Heart right ventricle (tissue), 16 donors: ENCODE data around the gene PLLP. TPM values are rescaled to one million over a fixed set of nuclear protein-coding genes. Genes with fewer than 3 reads are reported as not detected.

Experiments used
- ATAC-seq, 8 donors: fragments of 200-7000 bp; cut with Tn5 transposase; one replicate each; pipeline ENCODE4 v1.9.1; 2020; ENCODE audit warnings: mild to moderate bottlenecking in 8 of 8, moderate library complexity in 8 of 8, moderate number of reproducible peaks in 1 of 8
- DNase-seq, 2 donors: peaks; one replicate each; pipeline ENCODE4 v3.0.0-alpha.2; 2020
- H3K27ac ChIP-seq, 10 donors: fragments of 200-600 bp; sonication (generic) in 2 of 10; one replicate each; pipeline versions ENCODE4 v1.5.0 to v1.8.0; 2020 to 2022; ENCODE audit warnings: mild to moderate bottlenecking in 3 of 10
- H3K27me3 ChIP-seq, 7 donors: fragments of 200-600 bp; one replicate each; pipeline ENCODE4 v1.8.0; 2021 to 2022; ENCODE audit warnings: mild to moderate bottlenecking in 2 of 7
- H3K36me3 ChIP-seq, 9 donors: fragments of 200-600 bp; sonication (generic) in 1 of 9; one replicate each; pipeline versions ENCODE4 v1.5.0 to v1.8.0; 2020 to 2022; ENCODE audit warnings: mild to moderate bottlenecking in 2 of 9
- H3K4me1 ChIP-seq, 9 donors: fragments of 200-600 bp; sonication (generic) in 1 of 9; one replicate each; pipeline versions ENCODE4 v1.5.0 to v1.8.0; 2020 to 2022; ENCODE audit warnings: mild to moderate bottlenecking in 4 of 9
- H3K4me3 ChIP-seq, 10 donors: fragments of 200-600 bp; sonication (generic) in 2 of 10; one replicate each; pipeline versions ENCODE4 v1.5.0 to v1.8.0; 2020 to 2022; ENCODE audit warnings: mild to moderate bottlenecking in 7 of 10, moderate library complexity in 2 of 10
- H3K9me3 ChIP-seq, 11 donors: fragments of 200-600 bp in 10 of 11; sonication (generic) in 2 of 11; one replicate each; pipeline versions ENCODE4 v1.5.0 to v1.8.0; 2013 to 2022; ENCODE audit warnings: mild to moderate bottlenecking in 2 of 11, control low read depth in 1 of 11, moderate library complexity in 1 of 11
- WGBS, 2 donors: extraction: QIAGEN DNeasy Blood & Tissue Kit; methylation state at CpG; one replicate each; pipeline ENCODE4 v1.1.7; 2013; ENCODE audit warnings: inconsistent platforms in 1 of 2; 5-methylcytosine and 5-hydroxymethylcytosine counted together
- intact Hi-C, 10 donors: fragments of 100-400 bp; cut with DNase I; formaldehyde crosslinking; loops; one replicate each; pipeline versions ENCODE4 v1.11.1 to v1.14.2; 2022
- polyA plus RNA-seq, 2 donors: library from polyadenylated mRNA; stranded (reverse); fragments of 200-250 nt; gene quantifications; one replicate each; pipeline ENCODE4 v1.2.3, GENCODE V29; 2013
- total RNA-seq, 10 donors: library from RNA; stranded (reverse); fragmentation: NEBNext Ultra II Directional in 3 of 10; extraction: Animal tissue kit (Norgen Biotek cat#: 25700) in 3 of 10; gene quantifications; one replicate each; pipeline versions ENCODE4 v1.2.1 to v1.2.4, GENCODE V29; 2021 to 2023
- TF ChIP-seq, protein P1 (sequence below), 9 donors: fragments of 200-600 bp; sonication (generic) in 2 of 9; IDR thresholded peaks; one replicate each; pipeline versions ENCODE4 v1.5.0 to v1.8.0; 2021 to 2022; ENCODE audit warnings: antibody characterized with exemption in 9 of 9, mild to moderate bottlenecking in 5 of 9, moderate library complexity in 1 of 9
- donor health status: Arrhythmogenic right ventricular cardiomyopathy.
- donor health status: ischemic (EF 13 %, LVEDD 7.1; RV severe dilation, severe dysfunction).
- donor health status: healthy with polysubstance abuse.
- donor health status: DM: no; HTN: yes; CAD: no.
- donor health status: DM: no; HTN: no; CAD: no.
- donor health status: ischemic (EF 25% LVEDD 6.9; RV normal size, moderate dysfunction).
- donor health status: ischemic (EF 25% LVEDD 5.7; RV mildly dilated, moderate dysfunction).
- donor health status: healthy.
- donor health status: DM: yes; HTN: yes; CAD: no.
- donor health status: Ischemic cardiomyopathy.
- donor health status: ischemic (EF 35%, LVEDD 5.7; RV mildly dilated, moderate dysfunction).
- donor health status: nonischemic (EF 11% LVEDD 7.7; RV severe dilation, severe dysfunction).
- donor health status: DM: yes; HTN: yes; CAD: no.
- donor health status: PGD.
- donor health status: ischemic (EF 29% LVEDD 5.4; RV normal size, mild dysfunction).
- donor health status: nonischemic (EF 23%, LVEDD 6.1; RV moderate dilation, normal function).

The PLLP gene
- total and polyA plus RNA-seq, 12 donors = 1.7 to 10.6 (median 2.4) TPM

DNA sequence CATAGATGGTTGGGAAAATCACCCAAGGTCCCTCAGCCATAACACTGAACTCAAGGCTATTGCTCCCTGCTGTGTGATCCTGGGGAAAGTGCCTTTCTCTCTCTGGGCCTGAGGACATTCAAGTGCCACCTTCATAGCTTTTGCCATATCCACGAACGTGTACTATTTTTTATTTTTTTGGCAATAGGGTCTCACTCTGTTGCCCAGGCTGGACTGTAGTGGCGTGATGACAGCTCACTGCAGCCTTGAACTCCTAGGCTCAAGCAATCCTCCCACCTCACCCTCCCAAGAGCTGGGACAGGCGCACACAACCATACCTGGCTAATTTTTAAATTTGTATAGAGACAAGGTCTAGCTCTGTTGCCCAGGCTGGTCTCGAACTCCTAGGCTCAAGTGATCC, 10.6 kb downstream of the PLLP start:
- no peak for DNase-seq
- no peaks in the 10 kb centered on the region for H3K9me3 ChIP-seq
- 90 to 96% methylated on average over 5 of the region's 5 CpGs for WGBS, 2 donors
- ATAC-seq = no peak
- no peak overlapping the region for H3K27ac ChIP-seq
- H3K27me3 ChIP-seq = no peaks in the 10 kb centered on the region
- H3K4me3 ChIP-seq = no peak overlapping the region
- H3K4me1 ChIP-seq = peaks cover 4 to 31% (median 13%) of the 10 kb centered on the region in 9 donors
- H3K36me3 ChIP-seq = no peaks in the 10 kb centered on the region
- TF ChIP-seq, protein P1, sequence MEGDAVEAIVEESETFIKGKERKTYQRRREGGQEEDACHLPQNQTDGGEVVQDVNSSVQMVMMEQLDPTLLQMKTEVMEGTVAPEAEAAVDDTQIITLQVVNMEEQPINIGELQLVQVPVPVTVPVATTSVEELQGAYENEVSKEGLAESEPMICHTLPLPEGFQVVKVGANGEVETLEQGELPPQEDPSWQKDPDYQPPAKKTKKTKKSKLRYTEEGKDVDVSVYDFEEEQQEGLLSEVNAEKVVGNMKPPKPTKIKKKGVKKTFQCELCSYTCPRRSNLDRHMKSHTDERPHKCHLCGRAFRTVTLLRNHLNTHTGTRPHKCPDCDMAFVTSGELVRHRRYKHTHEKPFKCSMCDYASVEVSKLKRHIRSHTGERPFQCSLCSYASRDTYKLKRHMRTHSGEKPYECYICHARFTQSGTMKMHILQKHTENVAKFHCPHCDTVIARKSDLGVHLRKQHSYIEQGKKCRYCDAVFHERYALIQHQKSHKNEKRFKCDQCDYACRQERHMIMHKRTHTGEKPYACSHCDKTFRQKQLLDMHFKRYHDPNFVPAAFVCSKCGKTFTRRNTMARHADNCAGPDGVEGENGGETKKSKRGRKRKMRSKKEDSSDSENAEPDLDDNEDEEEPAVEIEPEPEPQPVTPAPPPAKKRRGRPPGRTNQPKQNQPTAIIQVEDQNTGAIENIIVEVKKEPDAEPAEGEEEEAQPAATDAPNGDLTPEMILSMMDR (IDR thresholded peaks at IDR 0.05) = no peak
- intact Hi-C loops = no loop called here

DNA sequence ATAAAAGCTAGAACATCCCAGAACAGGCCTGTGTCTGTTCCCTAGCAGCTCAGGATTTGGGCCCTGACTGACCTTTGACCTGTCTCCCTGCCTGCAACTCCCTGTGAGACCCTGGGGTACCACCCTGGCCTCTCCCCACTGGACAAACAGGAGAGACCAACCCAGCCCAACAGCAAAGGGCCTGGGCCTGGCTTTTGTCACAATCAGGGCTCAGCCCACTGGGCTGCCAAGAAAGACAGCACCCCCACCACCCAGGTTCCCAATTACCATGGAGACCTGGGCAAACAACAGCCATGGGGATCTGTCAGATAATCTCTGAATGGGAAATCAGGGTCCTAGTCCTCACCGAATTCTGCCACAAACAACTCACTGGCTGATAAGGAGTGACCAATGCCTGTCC, 11.1 kb downstream of the PLLP start:
- TF ChIP-seq, protein P1 (IDR thresholded peaks at IDR 0.05) = no peak
- intact Hi-C loops = no loop called here
- Histone ChIP-seq H3K4me1 (peaks cover 4 to 34% (median 16%) of the 10 kb centered on the region in 9 donors), H3K27ac (no peak overlapping the region), H3K36me3 (no peaks in the 10 kb centered on the region), H3K9me3 (no peaks in the 10 kb centered on the region), H3K27me3 (no peaks in the 10 kb centered on the region), H3K4me3 (no peak overlapping the region)
- no peak for DNase-seq
- WGBS, 2 donors = 53 to 63% methylated on average over 1 of the region's 1 CpG
- ATAC-seq = no peak

DNA sequence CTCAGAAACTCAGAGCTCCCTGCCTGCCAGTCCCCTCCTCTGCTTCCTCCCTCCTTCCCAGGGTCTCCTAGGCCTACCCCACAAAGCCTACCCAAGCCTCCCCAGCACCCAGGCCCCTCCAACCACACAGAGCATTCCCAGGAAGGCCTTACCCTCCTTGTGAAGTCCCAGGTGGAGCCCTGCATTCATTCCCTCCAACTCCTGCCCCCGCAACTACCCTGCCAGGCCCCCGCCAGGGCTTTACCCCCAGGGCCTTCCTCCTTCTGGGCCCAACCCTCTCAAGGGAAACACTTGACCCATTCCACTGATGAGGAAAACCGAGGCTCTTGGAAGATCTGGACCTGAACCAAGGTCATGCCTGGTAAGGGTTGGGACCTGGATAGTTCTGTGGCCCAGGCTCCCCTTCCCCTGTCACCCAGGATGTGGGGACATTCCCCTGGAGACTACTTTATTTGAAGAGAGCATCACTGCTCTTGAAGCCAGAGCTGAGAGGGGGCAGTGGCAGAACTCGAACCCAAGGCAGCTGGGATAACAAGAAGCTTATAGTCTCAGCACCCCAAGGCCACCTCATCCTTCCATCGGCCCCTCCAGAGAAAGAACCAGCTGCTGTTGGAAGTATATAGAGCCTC, 12.5 kb downstream of the PLLP start:
- WGBS, 2 donors = 77 to 87% methylated on average over 5 of the region's 5 CpGs
- Histone ChIP-seq H3K27me3 (no peaks in the 10 kb centered on the region), H3K9me3 (no peaks in the 10 kb centered on the region), H3K4me3 (no peak overlapping the region), H3K27ac (no peak overlapping the region), H3K4me1 (peaks cover 4 to 32% (median 20%) of the 10 kb centered on the region in 9 donors), H3K36me3 (no peaks in the 10 kb centered on the region)
- ATAC-seq (no peak), DNase-seq (no peak)
- TF ChIP-seq, protein P1 (IDR thresholded peaks at IDR 0.05) = no peak
- intact Hi-C loops = no loop called here

DNA sequence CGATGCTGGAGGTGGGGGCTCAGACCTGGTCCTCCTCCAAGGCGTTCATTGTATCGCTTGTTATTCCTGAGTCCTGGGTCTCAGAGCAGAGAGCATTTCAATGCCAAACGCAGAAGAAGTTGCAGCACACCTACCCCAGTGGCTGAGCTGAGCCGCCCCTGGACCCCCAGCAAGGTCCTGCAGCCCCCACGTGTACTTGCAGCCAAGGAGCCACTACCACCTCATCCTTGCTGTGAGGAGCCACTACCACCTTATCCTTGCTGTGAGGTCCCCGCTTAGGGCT, 13.5 kb downstream of the PLLP start:
- intact Hi-C loops = no loop called here
- Histone ChIP-seq H3K4me1 (peaks cover 8 to 35% (median 28%) of the 10 kb centered on the region in 9 donors), H3K9me3 (no peaks in the 10 kb centered on the region), H3K27me3 (no peaks in the 10 kb centered on the region), H3K4me3 (no peak overlapping the region), H3K27ac (no peak overlapping the region), H3K36me3 (no peaks in the 10 kb centered on the region)
- WGBS, 2 donors = 89 to 91% methylated on average over 7 of the region's 7 CpGs
- DNase-seq (no peak), ATAC-seq (no peak)
- TF ChIP-seq, protein P1 (IDR thresholded peaks at IDR 0.05) = no peak
